Endothelial cell of umbilical vein (primary cell): ENCODE measurements around the gene ZFP42.

Experiments used
- CTCF ChIP-seq, 2 donors: IDR thresholded peaks; 1 replicate in 1 of 2; 2 replicates in 1 of 2; pipeline ENCODE4 v1.5.1; 2011; ENCODE audit warnings: low read length in 2 of 2, mild to moderate bottlenecking in 2 of 2, moderate library complexity in 2 of 2, control low read depth in 1 of 2, inconsistent platforms in 1 of 2, low read depth in 1 of 2; ENCODE audit not compliant: insufficient read depth in 1 of 2; ENCODE audit errors: extremely low read depth in 1 of 2
- EZH2 ChIP-seq: IDR thresholded peaks from 2 replicates; pipeline ENCODE4 v1.6.1; 2012; ENCODE audit warnings: borderline replicate concordance, low read depth, mild to moderate bottlenecking, moderate library complexity, low read length, inconsistent platforms; ENCODE audit not compliant: severe bottlenecking
- MAX ChIP-seq: IDR thresholded peaks from 2 replicates; pipeline ENCODE4 v1.6.1; 2011; ENCODE audit not compliant: insufficient read depth, insufficient read length
- POLR2A ChIP-seq: IDR thresholded peaks from 2 replicates; pipeline ENCODE4 v1.6.1; 2012; ENCODE audit warnings: low read depth, mild to moderate bottlenecking, control low read depth, low read length
- POLR2AphosphoS5 ChIP-seq: IDR thresholded peaks from 2 replicates; pipeline ENCODE4 v1.6.1; 2012; ENCODE audit warnings: low read depth, mild to moderate bottlenecking, control low read depth, low read length, moderate library complexity; ENCODE audit not compliant: insufficient read depth

- TF ChIP-seq MAX (no peak), CTCF (IDR thresholded peaks at IDR 0.05; ENCODE audit: extremely low read depth in 1 of 2, insufficient read depth in 1 of 2, low read depth in 1 of 2, low read length in 2 of 2) (no peak), POLR2AphosphoS5 (no peak), EZH2 (no peak), POLR2A (no peak)
Measured at GRCh38 chr4:188002323-188002722, 6.8 kb downstream of the ZFP42 start.
